Left ventricle myocardium inferior (tissue), 1 donor: ENCODE measurements around the gene ZNF280A. TPM values are rescaled to one million over a fixed set of nuclear protein-coding genes. Genes with fewer than 3 reads are reported as not detected.
"Not testable (repeated sequence)": the region's sequence is repeated elsewhere in the genome, so short reads cannot be mapped to it uniquely, and the experiment has no call there.

Experiments used
- DNase-seq: peaks from one replicate; pipeline ENCODE4 v3.0.0-alpha.2; 2020
- H3K27ac ChIP-seq: fragments of 200-600 bp; replicated peaks from 2 replicates; pipeline ENCODE4 v1.8.0; 2021
- H3K27me3 ChIP-seq: fragments of 200-600 bp; 2 replicates; pipeline ENCODE4 v1.8.0; 2021; ENCODE audit warnings: low read depth
- H3K36me3 ChIP-seq: fragments of 200-600 bp; 2 replicates; pipeline ENCODE4 v1.8.0; 2021
- H3K4me1 ChIP-seq: fragments of 200-600 bp; 2 replicates; pipeline ENCODE4 v1.8.0; 2021
- H3K4me3 ChIP-seq: fragments of 200-600 bp; 2 replicates; pipeline ENCODE4 v1.8.0; 2021; ENCODE audit warnings: mild to moderate bottlenecking, moderate library complexity
- H3K9me3 ChIP-seq: fragments of 200-600 bp; replicated peaks from 2 replicates; pipeline ENCODE4 v1.8.0; 2021
- CTCF ChIP-seq: fragments of 200-600 bp; IDR thresholded peaks from 2 replicates; pipeline ENCODE4 v1.8.0; 2021; ENCODE audit warnings: antibody characterized with exemption, mild to moderate bottlenecking, borderline replicate concordance
- intact Hi-C: fragments of 100-400 bp; cut with micrococcal nuclease; formaldehyde crosslinking; loops from one replicate; pipeline ENCODE4 v1.11.0; 2022
- total RNA-seq: library from RNA; stranded (reverse); fragmentation: NEBNext Ultra II Directional; extraction: Animal tissue kit (Norgen Biotek cat#: 25700); gene quantifications from one replicate; pipeline ENCODE4 v1.2.1, GENCODE V29; 2021
- donor health status: DM: no; HTN: yes; CAD: no; lungs with severe emphysema.

The ZNF280A gene
- total RNA-seq, 1 donor from 2014 or later, result not detected

- intact Hi-C loops, result no loop called here
- Histone ChIP-seq H3K4me1 (no peaks in the 10 kb centered on the region), H3K27me3 (peaks cover 38% of the 10 kb centered on the region), H3K4me3 (no peak overlapping the region), H3K27ac (no peak overlapping the region), H3K36me3 (no peaks in the 10 kb centered on the region), H3K9me3 (no peaks in the 10 kb centered on the region)
- no peak for TF ChIP-seq CTCF
- no peak for DNase-seq
Measured at GRCh38 chr22:22533417-22533816, 13.3 kb upstream of the ZNF280A start.

GRCh38 chr22:22532547-22533071, 12.5 kb upstream of the ZNF280A start:
- H3K4me1 ChIP-seq, H3K36me3 ChIP-seq, intact Hi-C loops, H3K27ac ChIP-seq, H3K4me3 ChIP-seq, DNase-seq, H3K9me3 ChIP-seq: not testable (repeated sequence)
- H3K27me3 ChIP-seq, result peaks cover 38% of the 10 kb centered on the region

- Histone ChIP-seq H3K27me3 (peaks cover 44% of the 10 kb centered on the region), H3K9me3 (no peaks in the 10 kb centered on the region), H3K27ac (no peak overlapping the region), H3K4me1 (no peaks in the 10 kb centered on the region), H3K36me3 (no peaks in the 10 kb centered on the region), H3K4me3 (no peak overlapping the region)
- no peak for TF ChIP-seq CTCF
- intact Hi-C loops, result no loop called here
- DNase-seq, result no peak
Measured at GRCh38 chr22:22531770-22532546, 11.9 kb upstream of the ZNF280A start.

GRCh38 chr22:22528780-22529179, 8.7 kb upstream of the ZNF280A start:
- Histone ChIP-seq H3K36me3 (no peaks in the 10 kb centered on the region), H3K27me3 (peaks cover 51% of the 10 kb centered on the region), H3K4me3 (no peak overlapping the region), H3K4me1 (no peaks in the 10 kb centered on the region), H3K9me3 (no peaks in the 10 kb centered on the region), H3K27ac (no peak overlapping the region)
- DNase-seq, result no peak
- TF ChIP-seq CTCF, result no peak
- intact Hi-C loops, result no loop called here

GRCh38 chr22:22527312-22527711, 7.2 kb upstream of the ZNF280A start:
- H3K9me3 ChIP-seq, result no peaks in the 10 kb centered on the region
- no peak overlapping the region for H3K27ac ChIP-seq
- H3K27me3 ChIP-seq, result peaks cover 57% of the 10 kb centered on the region
- DNase-seq, result no peak
- TF ChIP-seq CTCF, result no peak
- H3K4me1 ChIP-seq, result no peaks in the 10 kb centered on the region
- no peak overlapping the region for H3K4me3 ChIP-seq
- intact Hi-C loops, result no loop called here
- no peaks in the 10 kb centered on the region for H3K36me3 ChIP-seq
